Left colon (tissue), 2 donors: Measurements from ENCODE around the gene FOXL3. TPM values are rescaled to one million over a fixed set of nuclear protein-coding genes. Genes with fewer than 3 reads are reported as not detected.
"Not testable (repeated sequence)": the region's sequence is repeated elsewhere in the genome, so short reads cannot be mapped to it uniquely, and the experiment has no call there.

Experiments
- ATAC-seq: fragments of 200-7000 bp; cut with Tn5 transposase; one replicate; pipeline ENCODE4 v1.9.1; 2020; ENCODE audit warnings: mild to moderate bottlenecking, moderate library complexity
- DNase-seq, 2 donors: peaks; one replicate each; pipeline ENCODE4 v3.0.0-alpha.2; 2020
- intact Hi-C, 2 donors: fragments of 100-400 bp; cut with DNase I in 1 of 2; cut with micrococcal nuclease in 1 of 2; formaldehyde crosslinking; loops; one replicate each; pipeline versions ENCODE4 v1.11.2 to v1.14.0; 2022; cut with DNase I, micrococcal nuclease
- total RNA-seq, 2 donors: library from RNA; stranded (reverse); fragmentation: NEBNext Ultra II Directional; extraction: Animal tissue kit (Norgen Biotek cat#: 25700); gene quantifications; one replicate each; pipeline ENCODE4 v1.2.1, GENCODE V29; 2021
- donor health status: DM: no; HTN: no; CAD: no.
- donor health status: DM: yes; HTN: yes; CAD: no.

Gene FOXL3
- total RNA-seq, 2 donors from 2014 or later = 0.92 TPM; not detected in 1

GRCh38 chr7:281637-282036, 8.3 kb upstream of the FOXL3 start:
- no peak for ATAC-seq
- intact Hi-C loops = no loop called here
- no peak for DNase-seq

DNA sequence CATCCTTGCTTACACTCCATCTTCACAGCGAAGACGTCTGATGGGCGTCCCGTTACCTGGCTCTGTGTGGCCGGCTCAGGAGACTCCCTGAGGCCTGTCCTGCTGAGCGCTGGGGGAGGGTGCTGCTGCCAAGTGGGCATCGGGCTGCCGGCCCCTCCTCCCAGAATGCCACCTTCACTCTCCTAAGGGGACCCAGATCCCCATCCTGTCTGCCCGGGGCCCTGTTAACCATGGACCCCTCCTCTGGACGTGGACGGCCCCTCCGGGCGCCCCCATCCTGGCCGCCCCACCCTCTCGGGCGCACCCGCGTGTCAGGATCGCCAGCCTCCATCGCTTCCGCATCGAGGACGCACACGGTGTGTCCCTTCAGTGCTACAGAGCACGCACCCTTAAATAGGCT, 7.3 kb upstream of the FOXL3 start:
- no peak for DNase-seq

GRCh38 chr7:284762-285722, 4.9 kb upstream of the FOXL3 start:
- peak; percentile 81 for ATAC-seq
- peak; percentile 76 to 77 for DNase-seq
- intact Hi-C loops = no loop called here

More for the DNA sequence above, 7.3 kb upstream of the FOXL3 start:
- no peak for ATAC-seq
- intact Hi-C loops = no loop called here

- peak in 1 of 2 donors; percentile 54 for DNase-seq
- peak; percentile 49 for ATAC-seq
- intact Hi-C loops = no loop called here
Measured at GRCh38 chr7:285731-286130, 4.2 kb upstream of the FOXL3 start.

- no peak for ATAC-seq
- intact Hi-C loops = no loop called here
- DNase-seq = no peak
Measured at GRCh38 chr7:286266-286665, 3.7 kb upstream of the FOXL3 start.

GRCh38 chr7:288671-289101, 1.3 kb upstream of the FOXL3 start:
- ATAC-seq (no peak), DNase-seq (peak in 1 of 2 donors; percentile 20)
- intact Hi-C loops = no loop called here

DNA sequence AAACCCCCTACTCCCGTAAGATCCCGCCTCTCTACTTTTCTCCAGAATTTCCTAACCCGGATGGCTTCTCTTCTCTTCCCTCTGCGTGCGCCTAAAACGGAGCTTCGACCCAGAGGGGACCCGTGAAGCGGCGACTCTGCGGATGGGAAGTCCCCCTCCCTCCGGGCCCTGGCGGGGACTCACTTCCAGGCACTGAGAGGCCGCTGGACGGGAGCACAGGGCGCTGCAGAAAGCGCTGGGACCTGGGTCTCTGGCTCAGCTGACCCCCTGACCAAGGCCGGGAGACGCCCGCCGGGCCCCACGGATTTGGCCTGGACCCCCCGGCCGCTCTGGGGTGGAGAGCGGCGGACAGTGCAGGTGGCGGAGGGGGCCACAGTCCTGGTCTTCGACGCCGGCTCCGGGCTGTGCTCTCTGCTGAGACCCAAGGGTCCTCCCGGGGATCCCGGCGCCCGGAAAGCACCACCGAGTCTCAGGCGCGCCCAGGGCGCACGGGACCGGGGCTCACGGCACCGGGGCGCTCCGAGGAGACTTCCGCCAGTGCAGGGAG, 688 bp upstream of the FOXL3 start:
- peak in 1 of 2 donors; percentile 19 for DNase-seq
- no peak for ATAC-seq

DNA sequence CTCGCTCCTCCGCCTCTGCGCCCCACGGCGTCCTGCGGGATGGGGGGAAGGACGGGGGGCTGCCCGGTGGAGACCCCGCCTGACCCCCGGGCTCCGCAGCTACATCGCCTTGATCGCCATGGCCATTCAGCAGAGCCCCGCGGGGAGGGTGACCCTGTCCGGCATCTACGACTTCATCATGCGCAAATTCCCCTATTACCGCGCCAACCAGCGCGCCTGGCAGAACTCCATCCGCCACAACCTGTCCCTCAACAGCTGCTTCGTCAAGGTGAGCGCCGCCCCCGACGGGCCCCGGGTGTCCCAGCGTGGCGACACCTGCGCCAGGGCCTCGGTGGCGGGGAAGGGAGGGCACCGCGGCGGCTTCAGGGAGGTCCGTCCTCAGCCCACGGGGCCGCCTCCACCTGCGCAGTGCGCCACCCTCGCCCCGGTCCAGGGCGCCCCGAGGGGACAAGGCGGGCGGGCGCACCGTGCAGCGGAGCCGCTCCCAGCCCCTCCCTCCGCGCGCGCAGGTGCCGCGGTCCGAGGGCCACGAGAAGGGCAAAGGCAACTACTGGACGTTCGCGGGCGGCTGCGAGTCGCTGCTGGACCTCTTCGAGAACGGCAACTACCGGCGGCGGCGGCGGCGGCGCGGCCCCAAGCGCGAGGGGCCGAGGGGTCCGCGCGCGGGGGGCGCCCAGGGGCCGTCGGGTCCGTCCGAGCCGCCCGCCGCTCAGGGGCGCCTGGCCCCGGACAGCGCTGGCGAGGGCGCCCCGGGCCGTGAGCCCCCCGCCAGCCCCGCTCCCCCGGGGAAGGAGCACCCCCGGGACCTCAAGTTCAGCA, 793 bp downstream of the FOXL3 start:
- DNase-seq (peak; percentile 26 to 57), ATAC-seq (peak; percentile 64)
- intact Hi-C loops = no loop called here

More for the DNA sequence above, 688 bp upstream of the FOXL3 start:
- intact Hi-C loops = no loop called here

GRCh38 chr7:291373-292092, 1.6 kb downstream of the FOXL3 start:
- intact Hi-C loops = no loop called here
- DNase-seq = peak in 1 of 2 donors; percentile 21
- no peak for ATAC-seq

- no peak for ATAC-seq
- peak in 1 of 2 donors; percentile 4 for DNase-seq
- intact Hi-C loops = no loop called here
Measured at GRCh38 chr7:292226-292625, 2.3 kb downstream of the FOXL3 start.

- DNase-seq = peak in 1 of 2 donors; percentile 14
- intact Hi-C loops = no loop called here
- no peak for ATAC-seq
Measured at GRCh38 chr7:292826-293225, 2.9 kb downstream of the FOXL3 start.

GRCh38 chr7:293681-294439, 3.9 kb downstream of the FOXL3 start:
- intact Hi-C loops = no loop called here
- DNase-seq (peak; percentile 30 to 61), ATAC-seq (peak; percentile 66)

- intact Hi-C loops = no loop called here
- DNase-seq (peak; percentile 26 to 60), ATAC-seq (peak; percentile 69)
Measured at GRCh38 chr7:294440-295154, 4.6 kb downstream of the FOXL3 start.

GRCh38 chr7:295155-296154, 5.5 kb downstream of the FOXL3 start:
- intact Hi-C loops = no loop called here
- ATAC-seq (no peak), DNase-seq (peak in 1 of 2 donors; percentile 21)

- ATAC-seq (no peak), DNase-seq (peak in 1 of 2 donors; percentile 6)
- intact Hi-C loops = no loop called here
Measured at GRCh38 chr7:296373-296945, 6.5 kb downstream of the FOXL3 start.

DNA sequence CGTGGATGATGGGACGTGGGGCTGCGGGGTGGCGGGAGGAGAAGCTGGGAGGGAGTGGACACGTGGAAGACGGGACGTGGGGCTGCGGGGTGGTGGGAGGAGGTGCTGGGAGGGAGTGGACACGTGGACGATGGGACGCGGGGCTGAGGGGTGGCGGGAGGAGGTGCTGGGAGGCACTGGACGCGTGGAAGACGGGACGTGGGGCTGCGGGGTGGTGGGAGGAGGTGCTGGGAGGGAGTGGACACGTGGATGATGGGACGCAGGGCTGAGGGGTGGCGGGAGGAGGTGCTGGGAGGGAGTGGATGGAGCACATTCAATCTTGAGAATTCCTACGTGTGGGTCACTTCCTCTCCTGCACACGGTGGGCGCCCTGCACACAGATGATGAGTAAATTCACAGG, 7.2 kb downstream of the FOXL3 start:
- intact Hi-C loops, ATAC-seq: not testable (repeated sequence)
- DNase-seq = peak in 1 of 2 donors; percentile 21
